NCI-H82 treated with DMSO at 0.1 percent for 48 hours (cell line): ENCODE measurements around the gene DCDC1.
A peak's percentile ranks its signal among the peaks of the same experiment; 100 is the strongest.

ENCODE experiments used
- DNase-seq: peaks from one replicate; lab custom pipeline; 2025; ENCODE audit not compliant: unreplicated experiment; lab: John Stamatoyannopoulos, UW

DCDC1 gene

GRCh38 chr11:30916764-30917163 lies 452.8 kb downstream of the DCDC1 start:
- no peak for DNase-seq

- peak; percentile 15 for DNase-seq
These were observed 455.3 kb downstream of the DCDC1 start for GRCh38 chr11:30914143-30914762.

GRCh38 chr11:30911247-30911646 lies 458.3 kb downstream of the DCDC1 start:
- no peak for DNase-seq

GRCh38 chr11:30908857-30909256 lies 460.7 kb downstream of the DCDC1 start:
- no peak for DNase-seq

GRCh38 chr11:30908272-30908671 lies 461.3 kb downstream of the DCDC1 start:
- DNase-seq: no peak

GRCh38 chr11:30902929-30903328 lies 466.6 kb downstream of the DCDC1 start:
- no peak for DNase-seq

GRCh38 chr11:30895046-30895445 lies 474.5 kb downstream of the DCDC1 start:
- DNase-seq: no peak

GRCh38 chr11:30893318-30893717 lies 476.2 kb downstream of the DCDC1 start:
- DNase-seq: no peak

- DNase-seq: no peak
These were observed 480.3 kb downstream of the DCDC1 start for GRCh38 chr11:30889143-30889794.

GRCh38 chr11:30879322-30880005 lies 490.1 kb downstream of the DCDC1 start:
- no peak for DNase-seq

- DNase-seq: no peak
These were observed 491.1 kb downstream of the DCDC1 start for GRCh38 chr11:30878400-30878799.

- no peak for DNase-seq
These were observed 492.7 kb downstream of the DCDC1 start for GRCh38 chr11:30876663-30877396.

GRCh38 chr11:30876228-30876627 lies 493.3 kb downstream of the DCDC1 start:
- DNase-seq: no peak

GRCh38 chr11:30875806-30876205 lies 493.7 kb downstream of the DCDC1 start:
- DNase-seq: no peak

GRCh38 chr11:30873924-30874610 lies 495.5 kb downstream of the DCDC1 start:
- no peak for DNase-seq

- no peak for DNase-seq
These were observed 500.9 kb downstream of the DCDC1 start for GRCh38 chr11:30868626-30869081.

GRCh38 chr11:30863209-30863608 lies 506.3 kb downstream of the DCDC1 start:
- no peak for DNase-seq

- DNase-seq: no peak
These were observed 508.0 kb downstream of the DCDC1 start for GRCh38 chr11:30861531-30861930.

GRCh38 chr11:30861064-30861463 lies 508.5 kb downstream of the DCDC1 start:
- no peak for DNase-seq

GRCh38 chr11:30860146-30860545 lies 509.4 kb downstream of the DCDC1 start:
- no peak for DNase-seq

- no peak for DNase-seq
These were observed 509.9 kb downstream of the DCDC1 start for GRCh38 chr11:30859669-30860068.
